ENCODE measurements around the gene DDI2.

Gene DDI2

GRCh38 chr1:15605398-15606383 lies 11.6 kb upstream of the DDI2 start:
- no peak for DNase-seq (ENCODE audit: low read depth, low spot score)

DNA sequence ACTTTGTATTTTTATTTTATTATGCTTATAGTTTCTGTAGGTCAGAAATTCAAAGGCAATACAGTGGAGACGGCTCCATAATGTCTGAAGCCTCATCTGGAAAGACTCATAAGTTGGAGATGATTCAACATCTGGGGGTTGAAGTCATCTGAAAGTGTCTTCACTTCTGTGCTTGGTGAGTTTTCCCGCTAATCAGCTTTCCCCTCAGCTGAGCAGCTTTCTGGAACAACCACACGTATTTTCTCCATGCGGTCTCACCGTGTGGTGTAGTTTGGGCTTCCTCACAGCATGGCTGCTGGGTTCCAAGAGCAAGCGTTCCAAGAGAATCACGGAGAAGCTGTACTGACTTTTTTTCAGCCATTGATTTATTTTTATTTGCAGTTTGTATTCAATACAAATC lies 7.6 kb upstream of the DDI2 start:
- DNase-seq (ENCODE audit: low read depth, low spot score), result no peak

DNA sequence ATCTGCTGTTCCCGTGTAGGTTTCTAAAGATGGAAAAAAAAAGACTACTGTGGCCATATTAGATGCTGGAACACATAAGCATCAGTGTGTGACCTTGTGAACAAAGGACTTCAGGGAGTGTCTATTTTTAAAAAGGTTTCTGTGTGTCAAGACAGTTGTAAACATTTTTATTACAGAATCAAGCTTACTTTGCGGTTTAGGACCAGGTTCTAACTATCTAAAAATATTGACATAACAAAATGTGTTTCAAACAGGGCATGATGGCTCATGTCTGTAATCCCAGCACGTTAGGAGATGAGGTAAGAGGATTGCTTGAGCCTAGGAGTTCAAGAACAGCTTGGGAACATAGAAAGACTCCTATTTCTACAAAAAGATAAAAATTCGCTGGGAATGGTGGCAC lies 7.1 kb upstream of the DDI2 start:
- no peak for DNase-seq (ENCODE audit: low read depth, low spot score)

DNA sequence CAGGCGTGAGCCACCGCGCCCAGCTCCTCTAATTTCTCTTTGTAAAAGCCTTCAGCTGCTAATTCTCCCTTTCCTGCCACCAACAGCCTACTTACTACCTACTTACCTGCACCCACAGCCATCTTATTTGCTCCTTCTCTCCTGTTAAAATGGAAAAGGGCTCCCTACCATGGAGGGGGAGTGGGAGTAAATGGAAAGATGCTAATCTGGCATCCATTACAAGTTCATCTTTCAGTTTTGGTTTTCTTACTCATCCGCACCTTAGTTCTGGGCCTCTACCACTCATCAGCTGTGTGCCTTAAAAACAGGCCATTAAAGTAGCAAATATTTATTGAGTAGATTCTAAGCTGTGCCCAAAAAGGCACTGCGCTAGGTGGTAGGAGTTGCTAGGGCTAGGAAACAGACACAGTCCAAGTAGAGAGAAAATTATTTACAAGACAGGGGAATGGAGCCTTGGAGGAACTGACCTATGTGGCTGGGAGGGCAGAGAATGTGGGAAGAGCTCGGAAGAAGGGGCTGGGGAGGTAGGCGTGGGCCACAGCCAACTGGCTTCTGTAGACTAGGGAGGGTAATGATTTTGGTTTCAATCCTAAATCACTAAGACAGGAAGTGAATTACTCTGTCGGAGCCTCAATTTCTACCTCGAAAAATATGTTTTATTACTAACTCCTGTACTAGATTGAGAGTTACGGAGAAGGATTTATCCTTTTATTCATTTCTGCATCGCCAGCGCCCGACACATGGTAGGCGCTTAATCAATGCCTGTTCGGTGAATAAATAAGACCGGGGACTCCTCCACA lies 685 bp upstream of the DDI2 start:
- no peak for DNase-seq (ENCODE audit: low read depth, low spot score)

GRCh38 chr1:15618077-15618654 lies 908 bp downstream of the DDI2 start:
- DNase-seq (ENCODE audit: low read depth, low spot score), result no peak

GRCh38 chr1:15618655-15619525 lies 1.6 kb downstream of the DDI2 start:
- no peak for DNase-seq (ENCODE audit: low read depth, low spot score)

GRCh38 chr1:15620155-15620545 lies 2.9 kb downstream of the DDI2 start:
- no peak for DNase-seq (ENCODE audit: low read depth, low spot score)

DNA sequence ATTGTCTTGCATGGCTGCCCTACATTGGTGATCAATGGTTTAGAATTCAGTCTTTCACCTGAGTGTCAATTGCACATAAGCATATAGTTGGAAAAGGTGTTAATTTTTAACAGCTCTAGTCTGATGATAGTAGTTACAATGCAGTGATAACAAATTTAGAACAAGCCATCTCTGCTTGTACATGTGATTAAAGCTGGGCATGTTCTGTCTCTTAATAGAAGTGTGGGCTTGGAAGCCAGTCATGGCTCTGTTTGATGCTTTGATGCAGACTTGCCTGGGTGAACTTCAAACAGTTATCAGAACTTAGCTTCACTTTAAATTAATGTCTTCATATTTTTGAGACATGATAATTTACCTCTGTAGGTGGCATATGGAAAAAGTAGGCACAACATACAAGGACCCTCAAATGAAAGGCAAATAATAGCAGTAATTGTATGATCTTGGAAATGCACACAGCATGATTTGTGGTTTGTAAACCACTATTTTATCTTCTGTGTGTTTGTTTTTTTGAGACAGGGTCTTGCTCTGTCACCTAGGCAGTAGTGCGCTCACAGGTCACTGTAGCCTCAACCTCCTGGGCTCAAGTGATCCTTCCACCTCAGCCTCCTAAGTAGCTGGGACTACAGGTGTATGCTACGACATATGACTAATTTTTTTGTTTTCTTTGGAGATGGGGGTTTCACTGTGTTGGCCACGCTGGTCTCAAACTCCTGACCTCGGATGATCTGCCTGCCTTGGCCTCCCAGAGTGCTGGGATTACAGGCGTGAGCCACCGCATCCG lies 3.8 kb downstream of the DDI2 start:
- no peak for DNase-seq (ENCODE audit: low read depth, low spot score)

DNA sequence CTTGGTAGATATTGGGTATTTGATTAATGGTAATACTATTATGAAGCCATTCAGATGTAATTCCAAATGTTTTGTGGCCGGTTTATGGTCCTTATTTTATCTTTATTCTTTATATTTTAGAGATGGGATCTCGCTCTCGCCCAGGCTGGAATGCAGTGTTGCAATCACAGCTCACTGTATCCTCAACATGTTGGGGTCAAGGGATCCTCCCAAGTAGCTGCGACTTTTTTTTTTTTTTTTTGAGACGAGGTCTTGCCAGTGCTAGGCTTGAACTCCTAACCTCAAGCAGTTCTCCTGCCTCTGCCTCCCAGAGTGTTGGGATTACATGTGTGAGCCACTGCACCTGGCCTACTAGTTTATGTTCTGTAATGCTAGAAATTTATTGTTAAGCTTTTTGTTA lies 4.7 kb downstream of the DDI2 start:
- no peak for DNase-seq (ENCODE audit: low read depth, low spot score)

DNA sequence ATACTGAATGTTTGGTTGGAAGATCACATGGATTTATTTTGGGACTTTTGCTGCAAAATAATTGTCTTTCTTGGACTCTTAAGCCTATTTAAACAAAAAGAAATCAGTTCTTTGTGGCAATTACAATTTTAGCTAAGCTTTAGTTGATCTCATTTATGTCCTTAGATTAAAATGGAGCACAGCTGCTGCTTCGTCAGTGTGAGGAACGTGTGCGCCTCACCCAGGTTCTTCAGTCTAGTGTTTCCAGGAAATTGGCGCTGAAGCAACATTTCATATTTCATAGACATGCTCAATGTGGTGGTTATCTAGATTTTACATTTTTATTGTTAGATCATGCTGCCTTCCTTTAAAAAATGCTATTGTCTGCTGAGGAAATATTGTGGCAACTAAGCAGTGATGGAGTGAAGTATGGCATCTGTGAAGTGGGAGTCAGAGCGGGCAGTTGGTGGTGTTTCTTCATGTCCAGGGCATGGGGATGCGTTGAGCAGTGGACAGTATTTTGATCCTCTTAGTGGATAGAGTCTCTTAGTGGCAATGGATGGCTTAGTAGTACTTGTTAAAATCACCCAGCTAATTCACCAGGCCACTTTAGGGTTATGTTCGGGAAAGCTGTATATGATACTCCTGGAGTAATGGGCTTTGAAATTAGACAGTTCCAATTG lies 5.6 kb downstream of the DDI2 start:
- DNase-seq (ENCODE audit: low read depth, low spot score), result no peak

GRCh38 chr1:15623435-15623834 lies 6.2 kb downstream of the DDI2 start:
- DNase-seq (ENCODE audit: low read depth, low spot score), result no peak

DNA sequence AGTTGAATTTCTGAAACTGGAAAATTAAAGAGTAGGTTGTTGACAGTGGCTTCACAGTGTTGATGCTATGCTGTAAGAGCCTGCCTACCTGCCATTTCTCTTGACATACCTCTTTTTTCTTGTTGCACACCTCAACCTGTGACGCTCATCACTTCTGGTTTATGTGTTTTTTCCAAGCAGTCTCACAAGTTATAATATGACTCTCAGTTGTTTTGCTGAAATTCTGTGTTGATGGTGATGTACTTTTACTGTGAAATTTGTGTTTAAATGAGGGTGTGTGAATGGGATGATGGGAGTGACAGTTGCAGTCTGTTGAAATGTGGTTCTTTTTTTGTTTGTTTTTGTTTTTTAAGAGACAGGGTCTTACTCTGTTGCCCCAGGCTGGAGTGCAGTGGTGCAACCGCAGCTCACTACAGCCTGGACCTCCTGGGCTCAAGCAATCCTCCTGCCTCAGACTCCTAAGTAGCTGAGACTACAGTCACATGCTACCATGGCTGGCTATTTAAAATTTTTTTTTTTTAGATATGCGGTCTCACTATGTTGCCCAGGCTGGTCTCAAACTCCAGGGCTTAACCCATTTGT lies 7.0 kb downstream of the DDI2 start:
- no peak for DNase-seq (ENCODE audit: low read depth, low spot score)

- DNase-seq (ENCODE audit: low read depth, low spot score), result no peak
Measured at GRCh38 chr1:15625056-15625917, 8.0 kb downstream of the DDI2 start.

DNA sequence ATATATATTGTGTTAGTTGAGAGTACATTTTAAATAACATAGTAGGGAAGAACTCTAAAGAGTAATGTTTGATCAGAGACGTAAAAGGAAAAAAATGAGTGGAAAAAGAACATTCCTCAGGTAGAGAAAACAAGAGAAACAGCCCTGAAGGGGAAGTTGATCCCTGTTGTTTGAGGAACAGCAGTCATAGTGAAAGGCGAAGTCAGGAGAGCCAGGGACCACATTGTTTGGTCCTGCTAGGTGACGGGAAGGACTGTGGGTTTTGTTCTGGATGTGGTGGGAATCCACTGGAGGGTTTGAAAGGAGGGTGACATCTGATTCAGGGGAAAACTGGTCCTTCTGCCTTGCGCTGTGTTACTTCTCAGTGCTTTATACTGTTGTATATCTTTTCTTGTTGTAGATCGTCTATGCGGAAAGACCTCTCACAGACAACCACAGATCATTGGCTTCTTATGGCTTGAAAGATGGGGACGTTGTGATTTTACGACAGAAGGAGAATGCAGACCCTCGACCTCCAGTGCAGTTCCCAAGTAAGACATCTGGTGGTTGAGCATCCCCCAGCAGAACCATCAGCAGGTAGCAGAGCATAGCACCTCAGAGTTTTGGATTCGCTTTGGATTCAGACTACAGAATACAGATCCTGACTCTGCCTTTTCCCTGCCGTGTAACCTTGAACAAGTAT lies 9.2 kb downstream of the DDI2 start:
- no peak for DNase-seq (ENCODE audit: low read depth, low spot score)

GRCh38 chr1:15627343-15627988 lies 10.2 kb downstream of the DDI2 start:
- no peak for DNase-seq (ENCODE audit: low read depth, low spot score)

- no peak for DNase-seq (ENCODE audit: low read depth, low spot score)
Measured at GRCh38 chr1:15628003-15628402, 10.7 kb downstream of the DDI2 start.

DNA sequence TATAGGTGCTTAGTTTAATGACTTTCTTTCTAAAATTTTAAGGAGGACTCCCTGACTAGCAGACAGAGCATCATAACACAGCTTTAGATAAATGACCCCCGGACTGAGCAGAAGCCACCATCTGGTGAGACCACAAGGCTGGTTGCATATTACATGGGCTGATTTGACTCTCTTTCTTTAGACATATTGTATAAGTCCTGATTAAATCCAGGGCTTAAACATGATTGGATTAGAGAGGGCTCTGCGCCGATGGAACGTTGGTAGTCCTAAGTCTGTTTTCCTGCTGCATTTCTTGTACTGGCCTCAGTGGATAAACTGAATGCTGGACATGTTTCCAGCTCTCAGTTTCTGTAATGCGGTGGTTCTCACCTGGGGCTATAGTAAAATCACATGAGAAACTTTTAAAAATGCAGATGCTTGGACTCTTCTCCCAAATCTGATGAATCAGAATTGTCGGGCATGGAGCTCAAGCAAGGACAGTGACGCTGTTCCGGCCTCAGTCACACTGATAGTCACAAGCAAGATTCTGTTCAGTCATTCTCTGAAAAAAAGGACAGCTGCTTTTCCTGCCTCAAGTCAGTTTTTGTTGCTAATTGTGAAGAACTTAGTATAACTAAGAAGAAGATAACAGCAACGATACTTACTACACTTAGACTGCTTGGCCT lies 16.6 kb downstream of the DDI2 start:
- DNase-seq (ENCODE audit: low read depth, low spot score), result no peak
